Activated CD8-positive, alpha-beta memory T cell treated with anti-CD3 and anti-CD28 coated beads for 36 hours (primary cell): ENCODE data around the gene ZFAND4. TPM values are rescaled to one million over a fixed set of nuclear protein-coding genes. Genes with fewer than 3 reads are reported as not detected.

ENCODE experiments used
- CTCF ChIA-PET: fragments of 350-600 bp; sonication (Branson Sonifier 250); formaldehyde crosslinking; loops from one replicate; lab custom pipeline; 2021; ENCODE audit warnings: antibody characterized with exemption; lab: Charles Lee
- POLR2A ChIA-PET: fragments of 350-600 bp; sonication (Branson Sonifier 250); formaldehyde crosslinking; loops from one replicate; lab custom pipeline; 2021; ENCODE audit warnings: antibody characterized with exemption; lab: Charles Lee
- total RNA-seq, 2 experiments: library from RNA; stranded (reverse); gene quantifications; one replicate each; pipeline ENCODE4 v1.2.3, GENCODE V29; 2021

The ZFAND4 gene
- total RNA-seq, 2 experiments from 2014 or later, result 10.5 to 12.3 TPM

DNA sequence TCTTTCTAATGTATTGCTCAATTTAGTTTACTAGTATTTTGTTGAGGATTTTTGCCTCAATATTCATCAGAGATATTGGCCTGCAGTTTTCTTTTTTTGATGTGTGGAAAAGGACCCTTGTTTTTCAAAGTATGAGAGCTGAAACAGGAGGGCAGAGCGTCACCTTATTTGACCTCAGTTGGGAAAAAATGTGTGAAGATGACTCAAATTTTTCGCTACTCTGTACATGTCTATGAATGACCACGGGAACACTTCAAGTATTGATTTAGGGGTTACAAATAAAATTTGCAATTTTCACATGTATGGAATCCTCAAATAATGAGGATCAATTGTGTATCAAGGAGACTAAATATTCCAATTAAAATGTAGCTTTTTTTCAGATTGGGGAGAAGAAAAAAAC lies 103.1 kb downstream of the ZFAND4 start:
- POLR2A ChIA-PET, result no interaction called here
- CTCF ChIA-PET, result no interaction called here

DNA sequence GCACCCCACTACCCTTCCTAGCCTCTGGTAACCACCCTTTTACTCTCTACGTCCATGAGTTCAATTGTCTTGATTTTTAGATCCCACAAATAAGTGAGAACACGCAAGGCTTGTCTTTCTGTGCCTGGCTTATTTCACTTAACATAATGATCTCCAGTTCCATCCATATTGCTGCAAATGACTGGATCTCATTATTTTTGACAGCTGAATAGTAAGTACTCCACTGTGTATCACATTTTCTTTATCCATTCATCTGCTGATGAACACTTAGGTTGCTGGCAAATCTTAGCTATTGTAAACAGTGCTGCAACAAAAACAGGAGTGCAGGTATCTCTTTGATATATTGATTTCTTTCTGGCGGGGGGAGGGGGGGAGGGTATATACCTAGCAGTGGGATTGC lies 106.2 kb downstream of the ZFAND4 start:
- ChIA-PET CTCF (no interaction called here), POLR2A (no interaction called here)

Other genes with a start within 250 kb of the ZFAND4 start
- 10 to 100 TPM; 21.9 to 23.4 TPM for gene WASHC2C, start 54.5 kb upstream of the ZFAND4 start, total RNA-seq
- 10 to 100 TPM; 13.5 to 14.9 TPM for gene AGAP4, start 174.7 kb upstream of the ZFAND4 start, total RNA-seq